HG03025 (cell line): Measurements from ENCODE around the gene AMDHD2.
"Not testable (repeated sequence)": the region's sequence is repeated elsewhere in the genome, so short reads cannot be mapped to it uniquely, and the experiment has no call there.

ENCODE experiments used
- ATAC-seq: cut with Tn5 transposase; IDR thresholded peaks from one replicate; pipeline ENCODE4 v1.9.1; 2021; ENCODE audit warnings: mild to moderate bottlenecking, moderate library complexity; ENCODE audit not compliant: unreplicated experiment, low FRiP score

AMDHD2 gene

GRCh38 chr16:2531696-2532493, 11.7 kb downstream of the AMDHD2 start:
- ATAC-seq: peak; percentile 65

GRCh38 chr16:2532494-2533141, 12.4 kb downstream of the AMDHD2 start:
- no peak for ATAC-seq

GRCh38 chr16:2533142-2533755, 13.1 kb downstream of the AMDHD2 start:
- not testable (repeated sequence) for ATAC-seq

GRCh38 chr16:2533912-2534311, 13.7 kb downstream of the AMDHD2 start:
- ATAC-seq: no peak

GRCh38 chr16:2534335-2534734, 14.2 kb downstream of the AMDHD2 start:
- ATAC-seq: not testable (repeated sequence)

GRCh38 chr16:2535625-2536013, 15.4 kb downstream of the AMDHD2 start:
- ATAC-seq: no peak

GRCh38 chr16:2537451-2538379, 17.5 kb downstream of the AMDHD2 start, which contains the start of gene PDPK1:
PDPK1 (plus strand) TSS chr16:2538021; CDS start chr16:2538113, 92 bp downstream.
- peak; percentile 77 for ATAC-seq

GRCh38 chr16:2539192-2539844, 19.1 kb downstream of the AMDHD2 start:
- ATAC-seq: not testable (repeated sequence)

- not testable (repeated sequence) for ATAC-seq
Observed at GRCh38 chr16:2539845-2540458, 19.8 kb downstream of the AMDHD2 start.

- not testable (repeated sequence) for ATAC-seq
Observed at GRCh38 chr16:2540912-2541311, 20.7 kb downstream of the AMDHD2 start.

GRCh38 chr16:2541409-2541808, 21.2 kb downstream of the AMDHD2 start:
- not testable (repeated sequence) for ATAC-seq

- ATAC-seq: not testable (repeated sequence)
Observed at GRCh38 chr16:2543771-2544170, 23.6 kb downstream of the AMDHD2 start.

- not testable (repeated sequence) for ATAC-seq
Observed at GRCh38 chr16:2550283-2550878, 30.2 kb downstream of the AMDHD2 start.

GRCh38 chr16:2551420-2551889, 31.3 kb downstream of the AMDHD2 start:
- not testable (repeated sequence) for ATAC-seq

GRCh38 chr16:2554709-2555425, 34.7 kb downstream of the AMDHD2 start:
- not testable (repeated sequence) for ATAC-seq

GRCh38 chr16:2557150-2557549, 37.0 kb downstream of the AMDHD2 start:
- not testable (repeated sequence) for ATAC-seq

GRCh38 chr16:2560131-2560797, 40.1 kb downstream of the AMDHD2 start:
- ATAC-seq: not testable (repeated sequence)

- not testable (repeated sequence) for ATAC-seq
Observed at GRCh38 chr16:2560798-2561133, 40.6 kb downstream of the AMDHD2 start.
